Suprapubic skin (tissue), 3 donors: ENCODE results near the gene REEP6.

Experiments used
- CTCF ChIP-seq, 2 donors: fragments of 200-600 bp in 1 of 2; fragments of 450-650 bp in 1 of 2; sonication (generic) in 1 of 2; IDR thresholded peaks; one replicate each; pipeline ENCODE4 v1.5.1; 2016 to 2019; ENCODE audit warnings: antibody characterized with exemption in 2 of 2, mild to moderate bottlenecking in 1 of 2, moderate library complexity in 1 of 2
- POLR2AphosphoS5 ChIP-seq, 3 donors: sonication (generic); formaldehyde crosslinking; IDR thresholded peaks; one replicate each; pipeline ENCODE4 v1.6.1; 2017; ENCODE audit warnings: antibody characterized with exemption in 3 of 3

DNA sequence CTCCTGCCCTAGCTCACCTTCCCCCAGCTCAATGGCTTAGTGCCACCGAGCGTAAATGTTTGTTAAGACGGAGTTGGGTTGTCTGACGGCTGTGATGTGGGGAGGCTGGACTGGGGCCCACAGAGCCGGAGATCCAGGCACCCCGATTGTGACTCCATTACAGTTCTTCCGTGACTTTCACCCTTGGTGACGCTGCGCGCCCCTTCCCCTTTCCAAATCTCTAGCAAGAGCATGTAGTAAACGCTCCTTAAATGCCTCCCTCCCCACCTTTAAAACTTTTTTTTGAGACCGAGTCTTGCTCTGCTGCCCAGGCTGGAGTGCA, 829 bp downstream of the REEP6 start:
- TF ChIP-seq CTCF (IDR thresholded peaks at IDR 0.05) (no peak), POLR2AphosphoS5 (IDR thresholded peaks at IDR 0.05) (no peak)
